SIG-M5 treated with dmso at 0.1 percent for 504 hours (cell line): ENCODE measurements around the gene FAM117A.
"Not testable (repeated sequence)": the region's sequence is repeated elsewhere in the genome, so short reads cannot be mapped to it uniquely, and the experiment has no call there.

Experiments
- DNase-seq: peaks from one replicate; lab custom pipeline; 2025; ENCODE audit not compliant: unreplicated experiment; lab: John Stamatoyannopoulos, UW

Gene FAM117A

GRCh38 chr17:49681106-49681979, 82.6 kb downstream of the FAM117A start:
- peak; percentile 38 for DNase-seq

DNA sequence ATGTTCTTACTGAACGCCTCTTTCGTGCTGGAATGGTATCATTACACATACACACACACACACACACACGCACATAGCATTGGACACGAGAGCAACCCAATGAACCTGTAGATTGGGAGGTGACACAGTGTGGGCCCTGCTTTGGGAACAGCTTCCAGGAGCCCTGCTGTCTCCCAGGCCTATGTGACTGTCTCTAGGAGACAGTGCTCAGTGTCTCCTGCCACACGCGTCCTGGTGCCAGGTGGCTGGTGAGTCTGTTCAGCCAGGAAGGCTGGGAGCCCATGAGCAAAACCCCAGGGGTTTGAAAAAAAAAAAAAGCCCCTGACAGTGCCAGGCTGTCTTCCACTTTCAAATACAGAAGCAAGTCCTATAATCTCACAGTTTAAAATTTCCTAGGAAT, 83.6 kb downstream of the FAM117A start:
- DNase-seq = no peak

DNA sequence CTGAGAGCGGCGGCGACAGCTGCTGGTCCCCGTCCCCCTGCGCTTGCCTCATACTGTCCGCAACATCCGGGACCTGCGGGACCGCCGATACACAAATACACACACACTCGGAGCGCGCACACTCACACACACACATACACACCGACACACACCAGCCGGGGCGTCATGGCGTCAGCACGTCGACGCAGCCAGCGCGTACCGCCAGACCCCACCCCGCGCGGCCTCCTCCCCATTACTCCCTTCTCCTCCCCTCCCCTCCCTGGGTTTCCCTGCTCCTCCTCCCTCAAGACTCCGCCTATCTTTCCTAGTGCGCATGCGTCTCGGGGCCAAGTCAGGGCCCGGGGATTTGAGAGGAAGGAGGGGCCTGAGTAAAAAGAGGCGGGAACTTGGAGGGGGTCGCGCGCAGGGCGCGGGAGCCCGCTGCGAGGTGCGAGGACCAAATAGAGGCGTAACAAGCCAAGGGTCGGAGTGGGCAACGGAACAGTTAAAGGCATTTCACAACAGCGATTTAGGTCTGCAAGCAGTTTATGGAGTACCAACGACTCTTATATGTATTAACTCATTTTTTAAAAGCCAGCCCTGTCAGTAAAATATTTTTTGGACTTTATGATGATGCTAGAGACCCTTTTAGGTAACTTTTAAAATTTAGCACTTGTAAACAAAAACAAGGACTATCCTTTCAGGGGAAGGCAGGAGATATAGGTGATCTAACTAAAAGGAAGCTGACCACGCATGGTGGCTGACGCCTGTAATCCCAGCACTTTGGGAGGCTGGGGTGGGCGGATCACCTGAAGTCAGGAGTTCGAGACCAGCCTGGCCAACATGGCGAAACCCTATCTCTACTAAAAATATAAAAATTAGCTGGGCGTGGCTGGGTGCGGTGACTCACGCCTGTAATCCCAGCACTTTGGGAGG, 85.7 kb downstream of the FAM117A start, which contains the start of gene SPOP:
Gene SPOP (minus strand): TSS at position 165 of the 915 bp plus-strand sequence. CDS start 55,287 bp downstream, outside the sequence.
- peak; percentile 99 for DNase-seq

DNA sequence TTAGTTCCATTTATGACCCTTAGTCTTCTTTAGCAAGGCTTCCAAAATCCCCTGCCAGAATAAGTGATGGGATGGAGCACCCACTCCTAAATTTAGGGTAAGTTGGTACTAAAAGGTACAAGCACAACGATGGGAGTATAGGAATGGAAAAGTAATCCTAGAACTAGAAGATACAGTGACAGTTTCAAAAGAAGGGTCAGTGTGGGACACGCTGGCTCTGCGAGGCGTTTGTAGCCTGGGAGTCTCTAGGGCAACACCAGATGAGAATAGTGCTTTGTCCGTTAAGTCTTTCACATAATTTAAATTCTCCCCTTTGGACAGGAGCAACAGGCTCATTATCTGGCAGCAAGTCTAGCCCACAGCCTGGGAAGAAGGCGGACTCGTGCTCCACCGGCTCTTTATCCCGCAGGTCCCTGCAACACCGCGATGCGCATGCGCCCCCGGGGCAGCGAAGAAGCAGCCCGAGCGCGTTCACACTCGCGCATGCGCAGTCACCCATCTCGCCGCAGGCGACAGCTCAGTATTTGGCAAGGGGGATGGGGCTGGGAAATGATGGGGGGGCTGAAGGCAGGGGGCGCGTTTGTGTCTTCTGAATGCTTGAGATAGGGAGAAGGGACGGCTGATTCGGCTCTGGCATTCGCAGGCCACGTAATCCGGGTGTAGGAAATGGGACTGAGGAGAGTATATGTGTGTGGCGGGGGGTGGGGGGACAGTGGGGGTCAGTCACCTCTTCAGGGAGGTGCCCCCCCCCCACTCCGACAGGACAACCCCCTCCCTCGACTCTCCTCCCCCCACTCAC, 86.6 kb downstream of the FAM117A start:
- peak; percentile 89 for DNase-seq

DNA sequence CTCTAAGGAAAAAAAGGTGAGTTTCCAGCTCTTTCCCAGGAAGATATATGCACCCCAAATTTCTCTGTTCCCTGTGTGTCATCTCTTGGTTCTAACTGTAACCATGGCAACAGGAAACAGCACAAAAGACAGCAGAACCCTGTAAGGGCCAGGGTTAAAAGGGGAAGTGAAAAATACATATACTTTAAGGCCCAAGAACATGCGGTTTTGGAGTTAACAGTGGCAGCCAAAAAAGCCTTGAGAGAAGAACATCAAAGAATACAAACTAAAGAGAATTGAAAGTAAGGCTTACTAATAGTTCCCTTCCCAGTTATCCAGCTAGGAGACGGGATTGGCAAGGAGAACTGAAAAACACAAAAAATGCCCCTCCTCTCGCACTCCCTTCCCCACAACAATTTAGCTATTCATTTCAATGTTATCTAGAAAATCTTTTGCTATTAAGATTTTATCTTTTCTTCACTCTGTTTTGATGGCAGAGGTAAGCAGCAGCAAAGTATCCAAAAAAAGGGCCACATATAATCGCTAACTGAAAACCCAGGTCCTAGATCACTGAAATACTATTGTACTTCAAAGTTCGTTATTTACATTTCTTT, 87.6 kb downstream of the FAM117A start:
- DNase-seq = peak; percentile 97

- no peak for DNase-seq
Measured at GRCh38 chr17:49674507-49674906, 89.4 kb downstream of the FAM117A start.

GRCh38 chr17:49673679-49674078, 90.3 kb downstream of the FAM117A start:
- DNase-seq = not testable (repeated sequence)

DNA sequence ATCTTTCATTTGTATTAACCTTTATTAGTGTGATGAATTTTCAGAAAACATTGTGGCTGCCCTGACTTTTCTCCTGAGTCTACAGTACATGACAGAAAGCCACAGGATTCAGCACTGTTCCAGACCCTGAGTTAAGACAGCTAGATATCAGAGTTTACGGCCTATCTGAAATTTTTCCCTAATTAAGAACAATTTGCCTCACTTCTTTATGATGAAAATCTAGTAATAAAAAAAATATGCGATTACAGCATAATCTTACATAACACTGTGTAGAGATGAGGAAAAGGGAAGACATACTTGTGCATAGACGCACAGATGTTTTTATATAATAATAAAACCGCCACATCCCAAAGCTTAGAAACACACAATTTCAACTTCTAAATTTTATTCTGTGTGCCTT, 93.3 kb downstream of the FAM117A start:
- no peak for DNase-seq

DNA sequence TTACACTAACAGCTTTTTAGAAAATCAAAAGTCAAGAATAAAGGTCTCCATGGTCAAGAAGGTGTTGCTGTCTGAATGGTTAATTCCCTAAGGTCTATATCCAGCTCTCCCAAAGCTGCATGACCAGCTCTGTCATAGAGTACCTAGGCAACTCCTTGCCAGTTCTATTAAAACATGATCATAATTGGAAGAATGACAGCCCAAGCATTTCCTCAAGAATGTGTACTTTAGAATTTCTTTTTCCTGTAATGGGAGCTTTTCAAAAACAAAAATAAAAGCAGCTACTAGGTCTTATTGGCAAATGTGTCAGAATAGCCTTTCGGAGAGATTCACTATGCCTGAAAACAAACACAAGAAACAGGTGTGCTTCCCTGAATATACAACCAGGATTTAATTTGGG, 93.9 kb downstream of the FAM117A start:
- DNase-seq = no peak

DNA sequence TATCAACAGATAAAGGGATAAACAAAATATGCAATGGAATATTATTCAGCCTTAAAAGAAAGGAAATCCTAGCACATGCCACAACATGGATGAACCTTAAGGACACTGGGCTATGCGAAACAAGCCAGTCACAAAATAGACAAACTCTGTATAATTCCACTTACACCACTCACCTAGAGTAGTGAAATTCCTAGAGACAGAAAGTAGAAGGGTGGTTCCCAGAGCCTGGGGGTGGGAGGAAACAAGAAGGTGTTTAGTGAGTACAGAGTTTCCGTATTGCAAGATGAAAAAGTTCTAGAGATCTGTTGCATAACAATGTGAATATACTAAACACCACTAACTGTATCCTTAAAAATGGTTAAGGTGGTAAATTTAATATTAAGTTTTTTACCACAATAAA, 96.1 kb downstream of the FAM117A start:
- DNase-seq = no peak

DNA sequence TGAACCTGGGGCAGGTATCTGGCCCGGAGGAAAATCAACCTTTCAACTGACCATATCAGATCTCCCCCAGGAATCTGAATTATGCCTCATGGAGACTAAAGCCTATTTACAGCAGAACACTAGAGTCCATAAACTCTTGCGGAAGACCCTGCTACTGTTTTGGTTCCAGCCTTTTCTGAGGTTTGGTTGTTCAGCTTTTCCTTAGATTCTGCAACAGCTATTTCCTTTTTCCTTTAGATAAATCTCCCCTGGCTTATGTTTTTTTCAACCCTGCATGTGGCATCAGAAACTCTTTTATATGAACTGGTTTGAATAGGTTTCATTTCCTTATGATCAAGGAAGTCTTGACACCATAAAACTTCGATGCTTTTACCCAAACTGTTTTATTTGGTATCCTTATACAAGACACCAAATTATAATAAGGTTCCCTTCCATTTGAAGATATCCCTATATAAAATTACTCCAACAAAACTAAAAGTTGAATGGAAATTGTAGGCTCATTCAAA, 99.2 kb downstream of the FAM117A start:
- DNase-seq = no peak
